GM19043 (cell line): Measurements from ENCODE around the gene SYMPK.

ENCODE experiments used
- ATAC-seq: cut with Tn5 transposase; IDR thresholded peaks from one replicate; pipeline ENCODE4 v1.9.1; 2021; ENCODE audit warnings: low read depth; ENCODE audit not compliant: unreplicated experiment

The SYMPK gene

DNA sequence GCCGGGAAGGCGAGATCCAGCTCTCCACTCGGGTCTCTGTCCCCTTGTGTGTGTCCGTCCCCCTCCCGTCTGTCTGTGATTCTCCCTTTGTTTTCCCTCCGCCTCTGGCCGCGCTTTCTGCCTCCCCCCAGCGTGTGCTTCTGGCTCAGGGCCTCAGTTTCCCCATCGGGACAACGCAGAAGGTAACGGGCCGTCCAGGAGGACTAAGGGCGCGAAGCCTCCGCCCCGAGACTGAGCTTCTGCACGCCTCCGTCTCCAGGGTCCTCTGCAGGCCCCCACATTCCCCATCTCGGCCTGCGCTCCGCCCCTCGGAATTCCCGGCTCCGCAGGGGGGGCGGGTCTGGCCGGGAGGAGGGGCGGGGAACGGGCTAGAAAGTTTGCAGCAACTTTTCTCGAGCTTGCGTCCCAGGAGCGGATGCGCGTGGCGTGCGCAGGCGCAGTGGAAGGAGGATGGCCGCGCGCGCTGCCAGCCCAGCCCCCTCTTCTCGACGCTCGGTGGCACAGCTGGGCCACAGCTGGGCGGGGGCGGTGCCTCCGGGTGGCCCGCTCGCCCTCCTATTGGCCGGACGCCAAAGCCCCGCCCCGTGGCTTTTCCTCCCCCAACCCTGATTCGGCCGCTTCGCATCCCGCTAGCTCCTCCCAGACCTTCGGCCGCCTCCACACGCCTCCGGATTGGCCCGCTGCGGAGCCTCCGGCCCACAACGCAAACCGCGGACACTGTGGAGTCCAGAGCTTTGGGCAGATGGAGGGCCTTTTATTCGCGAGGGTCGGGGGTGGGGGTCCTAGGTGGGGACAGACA is 93.8 kb downstream of the SYMPK start, which contains the start of gene SIX5:
Gene SIX5, minus strand, starts transcription at position 269 of the 799 bp plus-strand sequence. CDS start 408 bp downstream, outside the sequence.
- peak; percentile 45 for ATAC-seq

DNA sequence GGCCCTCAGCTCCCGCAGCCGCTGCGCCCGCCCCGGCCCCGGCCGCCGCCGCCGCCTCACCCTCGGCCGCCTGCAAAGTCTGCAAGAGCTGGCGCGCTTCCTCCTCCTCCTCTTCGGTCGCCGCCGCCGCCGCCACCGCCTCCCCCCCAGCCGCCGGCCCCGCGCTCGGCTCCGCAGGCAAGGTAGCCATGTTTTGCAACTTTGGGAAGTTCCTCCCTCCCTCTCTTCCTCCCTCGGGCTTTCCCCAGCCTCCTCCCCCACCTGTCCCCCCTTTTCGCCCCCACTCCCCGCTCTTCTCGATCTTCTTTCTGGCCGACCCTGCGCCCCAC is 94.3 kb downstream of the SYMPK start:
- no peak for ATAC-seq

DNA sequence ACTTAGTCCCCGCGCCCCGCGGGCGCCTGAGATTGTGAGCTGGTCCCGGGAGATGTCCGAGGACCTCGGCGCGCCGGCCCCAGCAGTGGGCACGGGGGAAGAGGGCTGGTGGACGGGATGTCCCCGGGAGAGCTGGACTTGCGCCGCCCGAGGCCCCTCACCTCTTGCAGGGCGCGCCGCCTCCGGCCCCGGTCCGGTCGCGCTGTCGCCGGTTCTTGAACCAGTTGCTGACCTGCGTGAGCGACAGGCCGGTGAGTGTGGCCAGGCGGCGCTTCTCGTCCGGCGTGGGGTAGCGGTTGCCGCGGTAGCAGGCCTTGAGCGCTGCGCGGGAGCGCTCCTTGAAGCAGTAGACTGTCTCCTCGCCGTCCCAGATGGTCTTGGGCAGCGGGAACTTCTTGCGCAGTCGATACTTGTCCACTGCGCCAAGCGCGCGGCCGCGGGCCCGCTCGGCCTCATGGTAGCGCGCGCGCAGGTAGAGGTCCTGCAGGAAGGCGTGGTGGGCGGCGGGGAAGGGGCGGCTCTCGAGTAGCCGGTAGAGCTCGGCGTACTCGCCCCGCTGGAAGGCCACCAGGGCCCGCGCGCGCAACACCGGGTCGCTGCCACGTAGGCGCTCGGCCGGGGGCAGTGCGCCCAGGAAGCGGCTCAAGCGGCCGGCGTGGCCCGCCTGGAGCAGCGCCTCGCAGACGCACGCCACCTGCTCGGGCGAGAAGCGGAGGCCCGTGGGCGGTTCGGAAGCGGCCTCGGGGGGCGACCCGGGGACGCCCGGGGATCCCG is 94.9 kb downstream of the SYMPK start:
- no peak for ATAC-seq

DNA sequence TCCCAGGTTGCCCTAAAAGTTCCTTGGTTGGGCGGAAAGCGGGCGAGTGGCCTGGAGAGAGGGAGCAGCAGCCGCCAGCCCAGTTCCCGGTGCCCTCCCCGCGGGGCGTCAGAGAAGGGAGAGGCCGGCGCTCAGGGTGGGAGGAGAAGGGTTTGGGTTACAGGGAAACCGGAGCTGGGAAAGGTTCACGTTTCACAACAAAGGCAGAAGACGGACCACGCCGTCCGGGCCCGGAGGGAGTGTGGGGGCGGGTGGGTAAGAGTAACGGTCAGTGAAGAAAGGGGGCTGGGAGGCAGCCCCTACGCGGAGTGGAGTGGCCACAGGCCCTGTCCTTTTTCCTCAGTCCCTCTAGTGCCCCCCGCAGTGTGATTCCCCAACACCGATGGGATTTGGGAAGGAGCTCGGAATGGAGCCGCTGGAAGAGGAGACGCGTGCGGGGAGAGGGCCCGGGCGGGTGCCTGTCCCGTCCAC is 95.5 kb downstream of the SYMPK start:
- ATAC-seq: no peak

DNA sequence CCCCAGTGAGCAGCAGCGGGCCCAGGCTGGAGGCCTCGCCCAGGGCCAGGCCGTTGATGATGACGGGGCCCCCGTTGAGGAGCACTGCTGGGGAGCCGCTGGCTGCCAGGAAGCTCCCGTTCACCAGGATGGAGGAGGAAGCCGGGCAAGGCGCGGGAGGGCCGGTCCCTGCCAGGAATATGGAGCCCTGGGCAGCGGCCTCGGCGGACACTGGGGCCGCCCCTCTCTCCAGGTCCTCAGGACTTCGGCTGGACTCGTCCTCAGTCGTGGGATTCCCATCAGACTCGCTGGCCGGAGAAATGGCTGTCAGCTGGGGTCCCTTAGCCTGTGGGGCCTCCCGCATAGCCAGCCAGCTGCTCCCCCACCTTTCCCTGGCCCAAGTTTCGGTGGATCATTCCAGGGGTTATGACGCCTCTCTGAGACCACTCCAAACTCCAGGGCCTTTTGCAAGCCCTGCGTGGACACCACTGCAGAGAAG is 96.0 kb downstream of the SYMPK start:
- no peak for ATAC-seq

DNA sequence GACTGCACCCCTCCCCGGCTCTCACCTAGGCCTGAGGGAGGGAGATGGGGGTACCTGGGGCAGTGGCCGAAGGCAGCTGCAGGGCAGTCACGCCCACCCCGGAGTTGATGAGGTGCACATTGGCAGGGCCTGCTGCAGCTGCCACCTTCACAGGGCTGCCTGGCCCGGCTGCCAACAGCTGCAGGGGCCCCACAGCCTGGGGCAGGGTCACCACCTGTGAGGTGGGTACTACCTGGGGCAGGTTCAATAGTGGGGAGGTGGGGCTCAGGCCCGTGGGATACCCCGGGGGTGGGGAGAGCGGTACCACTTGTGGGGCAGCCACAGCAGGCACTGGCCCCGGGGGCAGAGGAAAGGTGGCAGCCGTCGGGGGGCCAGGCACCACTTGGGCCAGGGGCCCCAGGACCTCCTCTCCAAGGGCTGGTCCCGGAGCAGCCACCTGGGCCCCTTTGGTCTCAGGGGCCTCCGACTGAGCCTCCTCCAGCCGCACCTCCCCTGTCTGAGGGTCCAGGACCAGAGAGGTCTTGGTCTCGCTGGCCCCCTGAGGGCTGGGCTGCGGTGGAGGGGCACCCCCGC is 96.6 kb downstream of the SYMPK start:
- ATAC-seq: no peak

DNA sequence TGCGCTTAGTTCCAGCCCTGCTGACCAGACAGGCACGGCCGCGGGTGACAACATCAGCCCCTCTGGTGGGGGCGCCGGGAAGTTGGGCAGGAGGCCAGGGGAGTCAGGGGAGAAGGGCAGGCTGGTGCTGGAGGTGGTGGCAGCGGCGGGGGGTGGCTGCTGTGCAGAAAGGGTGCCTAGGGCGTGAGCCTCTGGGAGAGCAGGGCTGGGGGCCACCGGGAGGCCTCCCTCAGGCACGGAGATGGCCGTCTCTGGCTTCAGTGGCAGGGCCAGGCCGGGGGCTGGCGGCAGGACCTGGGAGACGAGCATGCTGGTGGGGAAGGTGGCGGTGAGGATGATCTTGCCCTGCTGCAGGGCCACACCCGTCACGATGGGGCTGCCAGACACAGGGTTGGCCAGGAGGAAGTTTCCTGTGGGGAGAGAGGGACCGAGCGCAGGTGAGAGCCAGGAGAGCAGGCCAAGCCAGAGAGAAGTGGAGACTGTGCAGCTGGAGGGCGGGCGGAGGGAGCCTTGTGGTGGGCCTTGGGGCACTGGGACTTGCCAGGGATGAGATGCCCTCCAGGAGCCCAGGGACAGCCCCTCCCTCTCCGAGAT is 97.1 kb downstream of the SYMPK start:
- ATAC-seq: no peak
